Endodermal cell (in vitro differentiated cells): ENCODE results near the gene ATXN1. TPM values are rescaled to one million over a fixed set of nuclear protein-coding genes. Genes with fewer than 3 reads are reported as not detected.

Experiments
- DNase-seq: peaks from one replicate; pipeline ENCODE4 v3.0.0-alpha.2; 2017
- H3K27ac ChIP-seq: 2 replicates; pipeline ENCODE4 v1.5.1; 2013; ENCODE audit warnings: mild to moderate bottlenecking, low read depth, low read length, moderate library complexity
- H3K27me3 ChIP-seq: 2 replicates; pipeline ENCODE4 v1.6.1; 2013; ENCODE audit warnings: mild to moderate bottlenecking, low read length, moderate library complexity; ENCODE audit not compliant: insufficient read depth, control insufficient read depth, poor library complexity, severe bottlenecking
- H3K36me3 ChIP-seq: 2 replicates; pipeline ENCODE4 v1.7.0; 2013; ENCODE audit warnings: mild to moderate bottlenecking, low read length, moderate library complexity; ENCODE audit not compliant: control insufficient read depth, insufficient read depth
- H3K4me1 ChIP-seq: one replicate; pipeline ENCODE4 v1.7.0; 2013; ENCODE audit warnings: low read length; ENCODE audit not compliant: control insufficient read depth, insufficient read depth
- H3K4me3 ChIP-seq: 2 replicates; pipeline ENCODE4 v1.5.1; 2013; ENCODE audit warnings: mild to moderate bottlenecking, low read length, moderate library complexity
- H3K9ac ChIP-seq: 2 replicates; pipeline ENCODE4 v1.6.1; 2013; ENCODE audit warnings: mild to moderate bottlenecking, low read length, moderate library complexity; ENCODE audit not compliant: poor library complexity, severe bottlenecking; ENCODE audit errors: extremely low read depth
- H3K9me3 ChIP-seq: 2 replicates; pipeline ENCODE4 v1.6.1; 2013; ENCODE audit warnings: mild to moderate bottlenecking, low read length, moderate library complexity; ENCODE audit not compliant: control insufficient read depth
- H3K27ac Mint-ChIP-seq: 2 replicates; pipeline ENCODE4 v1.8.0; 2020; ENCODE audit warnings: mixed read lengths
- H3K27me3 Mint-ChIP-seq: 2 replicates; pipeline ENCODE4 v1.8.0; 2021; ENCODE audit warnings: mild to moderate bottlenecking, mixed read lengths; ENCODE audit not compliant: insufficient read depth
- H3K36me3 Mint-ChIP-seq: 2 replicates; pipeline ENCODE4 v1.8.0; 2020; ENCODE audit warnings: low read depth, mixed read lengths
- H3K4me1 Mint-ChIP-seq: 2 replicates; pipeline ENCODE4 v1.8.0; 2020; ENCODE audit warnings: mixed read lengths
- H3K4me3 Mint-ChIP-seq: 2 replicates; pipeline ENCODE4 v1.8.0; 2020; ENCODE audit warnings: mild to moderate bottlenecking, moderate library complexity, mixed read lengths
- H3K9me3 Mint-ChIP-seq: 2 replicates; pipeline ENCODE4 v1.8.0; 2020; ENCODE audit warnings: mild to moderate bottlenecking, mixed read lengths
- CTCF ChIP-seq: fragments of 200-600 bp; sonication (generic); conservative IDR thresholded peaks from 2 replicates; pipeline ENCODE4 v1.5.0; 2021; ENCODE audit warnings: antibody characterized with exemption, mild to moderate bottlenecking
- WGBS, 2 experiments: methylation state at CpG; one replicate each; pipeline versions ENCODE4 v1.1.5 to v1.1.7; 2013; ENCODE audit warnings: missing lambda C conversion rate in 2 of 2, mixed read lengths in 1 of 2; ENCODE audit not compliant: insufficient coverage in 1 of 2, insufficient read length in 1 of 2; 5-methylcytosine and 5-hydroxymethylcytosine counted together
- total RNA-seq, 2 donors: library from RNA; stranded (reverse); fragmentation: NEBNext Ultra II Directional in 1 of 2; extraction: Animal tissue kit (Norgen Biotek cat#: 25700) in 1 of 2; gene quantifications; 2 replicates in 1 of 2; 3 replicates in 1 of 2; pipeline ENCODE4 v1.2.1, GENCODE V29; 2021

The ATXN1 gene
- total RNA-seq, 2 donors from 2014 or later, result 10.4 to 15.9 TPM

GRCh38 chr6:16600026-16600425 lies 161.2 kb downstream of the ATXN1 start:
- Mint-ChIP-seq H3K27me3 (no peaks in the 10 kb centered on the region), H3K4me1 (peaks cover 4% of the 10 kb centered on the region), H3K36me3 (no peaks in the 10 kb centered on the region), H3K27ac (no peak overlapping the region), H3K4me3 (no peak overlapping the region), H3K9me3 (no peaks in the 10 kb centered on the region)
- DNase-seq, result no peak
- H3K4me1 ChIP-seq, result no peaks in the 10 kb centered on the region
- no peak overlapping the region for H3K9ac ChIP-seq
- H3K36me3 ChIP-seq, result no peaks in the 10 kb centered on the region
- H3K27me3 ChIP-seq, result no peaks in the 10 kb centered on the region
- TF ChIP-seq CTCF, result no peak
- no peaks in the 10 kb centered on the region for H3K9me3 ChIP-seq
- WGBS, 2 experiments, result 93% methylated on average over 2 of the region's 3 CpGs; no CpG with 5 or more reads in 1 of the 2 experiments
- H3K4me3 ChIP-seq, result no peak overlapping the region
- no peak overlapping the region for H3K27ac ChIP-seq

GRCh38 chr6:16596616-16597331 lies 164.5 kb downstream of the ATXN1 start:
- Mint-ChIP-seq H3K4me3 (no peak overlapping the region), H3K27me3 (no peaks in the 10 kb centered on the region), H3K36me3 (no peaks in the 10 kb centered on the region), H3K9me3 (no peaks in the 10 kb centered on the region), H3K4me1 (peaks cover 4% of the 10 kb centered on the region), H3K27ac (no peak overlapping the region)
- H3K9ac ChIP-seq, result no peak overlapping the region
- no peak overlapping the region for H3K4me3 ChIP-seq
- no peaks in the 10 kb centered on the region for H3K4me1 ChIP-seq
- no peak overlapping the region for H3K27ac ChIP-seq
- DNase-seq, result peak; percentile 52
- no peaks in the 10 kb centered on the region for H3K36me3 ChIP-seq
- no peaks in the 10 kb centered on the region for H3K9me3 ChIP-seq
- no peak for TF ChIP-seq CTCF
- no peaks in the 10 kb centered on the region for H3K27me3 ChIP-seq
- WGBS, 2 experiments, result 80 to 84% methylated on average over 8 to 10 of the region's 10 CpGs

- Mint-ChIP-seq H3K27ac (no peak overlapping the region), H3K36me3 (no peaks in the 10 kb centered on the region), H3K4me1 (peaks cover 4% of the 10 kb centered on the region), H3K27me3 (no peaks in the 10 kb centered on the region), H3K4me3 (no peak overlapping the region), H3K9me3 (no peaks in the 10 kb centered on the region)
- no peak for DNase-seq
- H3K27me3 ChIP-seq, result no peaks in the 10 kb centered on the region
- no peak overlapping the region for H3K27ac ChIP-seq
- H3K4me1 ChIP-seq, result no peaks in the 10 kb centered on the region
- 78 to 87% methylated on average over 7 to 8 of the region's 8 CpGs for WGBS, 2 experiments
- no peak overlapping the region for H3K4me3 ChIP-seq
- no peak overlapping the region for H3K9ac ChIP-seq
- H3K9me3 ChIP-seq, result no peaks in the 10 kb centered on the region
- no peak for TF ChIP-seq CTCF
- H3K36me3 ChIP-seq, result no peaks in the 10 kb centered on the region
Observed at GRCh38 chr6:16595514-16596120, 165.6 kb downstream of the ATXN1 start.
